ENCODE data around the gene SLC13A4. TPM values are rescaled to one million over a fixed set of nuclear protein-coding genes. Genes with fewer than 3 reads are reported as not detected.

Gene SLC13A4
- polyA plus RNA-seq, 1 donor from 2014 or later: 1.4 TPM

GRCh38 chr7:135685306-135686084, 42.5 kb downstream of the SLC13A4 start:
- H3K4me3 ChIP-seq (ENCODE audit: low read length): no peak overlapping the region
- H3K36me3 ChIP-seq (ENCODE audit: insufficient read depth, low read length): no peaks in the 10 kb centered on the region
- no peak overlapping the region for H3K4me2 ChIP-seq (ENCODE audit: low read length)
- H3K27ac ChIP-seq (ENCODE audit: low read length): no peak overlapping the region
- TF ChIP-seq TAF1 (IDR thresholded peaks at IDR 0.05; ENCODE audit: low read depth): no peak
- TF ChIP-seq MXI1 (conservative IDR thresholded peaks at IDR 0.05; ENCODE audit: poor library complexity, severe bottlenecking): no peak
- TF ChIP-seq CTCF (IDR thresholded peaks at IDR 0.05; ENCODE audit: poor library complexity, severe bottlenecking): no peak
- TF ChIP-seq EP300 (conservative IDR thresholded peaks at IDR 0.05; ENCODE audit: poor library complexity, severe bottlenecking): no peak
- TF ChIP-seq RAD21 (conservative IDR thresholded peaks at IDR 0.05): no peak
- no peak for TF ChIP-seq POLR2AphosphoS5 (IDR thresholded peaks at IDR 0.05)
- no peak for TF ChIP-seq SMC3 (conservative IDR thresholded peaks at IDR 0.05; ENCODE audit: poor library complexity)
- no peak for TF ChIP-seq REST (IDR thresholded peaks at IDR 0.05; ENCODE audit: borderline replicate concordance)
- no peak overlapping the region for H3K9ac ChIP-seq (ENCODE audit: low read length)
- no peaks in the 10 kb centered on the region for H3F3A ChIP-seq (ENCODE audit: insufficient read depth, low read length, poor library complexity, severe bottlenecking)
- no peaks in the 10 kb centered on the region for H3K9me2 ChIP-seq (ENCODE audit: insufficient read depth, low read length)
- no peaks in the 10 kb centered on the region for H3K27me3 ChIP-seq (ENCODE audit: insufficient read depth, low read depth, low read length)
- H4K20me1 ChIP-seq (ENCODE audit: insufficient read depth): no peaks in the 10 kb centered on the region
- H3K79me2 ChIP-seq (replicated peaks; ENCODE audit: insufficient read depth, low read length): no peaks in the 10 kb centered on the region
- H3K9me3 ChIP-seq (ENCODE audit: low read length): no peaks in the 10 kb centered on the region
- H2AFZ ChIP-seq (ENCODE audit: low read depth, low read length): no peak overlapping the region

- no peaks in the 10 kb centered on the region for H3K9me3 ChIP-seq (ENCODE audit: low read length)
- no peak overlapping the region for H3K27ac ChIP-seq (ENCODE audit: low read length)
- H3K27me3 ChIP-seq (ENCODE audit: insufficient read depth, low read depth, low read length): no peaks in the 10 kb centered on the region
- TF ChIP-seq MXI1 (conservative IDR thresholded peaks at IDR 0.05; ENCODE audit: poor library complexity, severe bottlenecking) (no peak), TAF1 (IDR thresholded peaks at IDR 0.05; ENCODE audit: low read depth) (no peak), EZH2 (IDR thresholded peaks at IDR 0.05; ENCODE audit: borderline replicate concordance, insufficient read depth, low read length, poor library complexity, severe bottlenecking) (no peak), REST (IDR thresholded peaks at IDR 0.05; ENCODE audit: borderline replicate concordance) (no peak)
- H3K79me2 ChIP-seq (replicated peaks; ENCODE audit: insufficient read depth, low read length): no peaks in the 10 kb centered on the region
- no peaks in the 10 kb centered on the region for H3K36me3 ChIP-seq (ENCODE audit: insufficient read depth, low read length)
- no peak overlapping the region for H3K4me3 ChIP-seq (ENCODE audit: low read length)
- H3K4me2 ChIP-seq (ENCODE audit: low read length): no peak overlapping the region
- H4K20me1 ChIP-seq (ENCODE audit: insufficient read depth): no peaks in the 10 kb centered on the region
- H2AFZ ChIP-seq (ENCODE audit: low read depth, low read length): no peak overlapping the region
- no peaks in the 10 kb centered on the region for H3F3A ChIP-seq (ENCODE audit: insufficient read depth, low read length, poor library complexity, severe bottlenecking)
- H3K9me2 ChIP-seq (ENCODE audit: insufficient read depth, low read length): no peaks in the 10 kb centered on the region
- no peak overlapping the region for H3K9ac ChIP-seq (ENCODE audit: low read length)
Observed at GRCh38 chr7:135684699-135685098, 43.3 kb downstream of the SLC13A4 start.

Data from neural cell (in vitro differentiated cells).